K562 (cell line): ENCODE results near the gene XPR1. TPM values are rescaled to one million over a fixed set of nuclear protein-coding genes. Genes with fewer than 3 reads are reported as not detected.

Source experiments
- CLOCK ChIP-seq: fragments of 250-450 bp; sonication (Bioruptor Pico); IDR thresholded peaks from 2 replicates; pipeline ENCODE4 v1.4.0; 2020; ENCODE audit warnings: mild to moderate bottlenecking, moderate library complexity, borderline replicate concordance
- GTF3C2 ChIP-seq: IDR thresholded peaks from 3 replicates; pipeline ENCODE4 v1.6.1; 2011; ENCODE audit warnings: borderline replicate concordance, mild to moderate bottlenecking, moderate library complexity; ENCODE audit not compliant: insufficient read length; ENCODE audit errors: extremely low read depth
- NR4A1 ChIP-seq, 2 experiments: fragments of 250-450 bp in 1 of 2; fragments of 450-650 bp in 1 of 2; sonication (Bioruptor Pico) in 1 of 2; IDR thresholded peaks; 2 replicates each; pipeline versions ENCODE4 v1.4.0 to v1.6.1; 2016 to 2020; ENCODE audit warnings: mild to moderate bottlenecking in 2 of 2, missing compliant biosample characterization in 1 of 2, missing genetic modification characterization in 1 of 2, moderate library complexity in 1 of 2
- polyA plus RNA-seq, 8 experiments: library from polyadenylated mRNA; depleted of rRNA in 4 of 8; stranded (reverse) in 5 of 8; unstranded in 3 of 8; fragments of >200 nt; fragmentation: Nextera tagmentation in 2 of 8; fragmentation: Illumina TruSeq in 1 of 8; extraction: Ambion mirVana in 2 of 8; extraction: Trizol in 1 of 8; gene quantifications; 2 replicates each; pipeline versions ENCODE4 v1.2.1 to v1.2.3, GENCODE V29; 2011 to 2014; ENCODE audit warnings: inconsistent platforms in 1 of 8, missing spikeins in 1 of 8
- total RNA-seq, 7 experiments: library from RNA; depleted of rRNA in 6 of 7; stranded (reverse); fragments of >200 nt in 6 of 7; fragmentation: Illumina TruSeq in 2 of 7; extraction: Trizol in 2 of 7; gene quantifications; 2 replicates each; pipeline versions ENCODE4 v1.2.1 to v1.2.3, GENCODE V29; 2011 to 2021; ENCODE audit warnings: low replicate concordance in 1 of 7

The XPR1 gene
- total and polyA plus RNA-seq, 9 of the 15 experiments (the other 6 are each of a cell fraction or from before 2014, with no cell fraction given) = 3.0 to 66.2 (median 38.6) TPM

- 0 out of 2 replicates have a peak, but pooled peaks have one; percentile 14 for TF ChIP-seq CLOCK (CRISPR knock-in tag)
- no peak for TF ChIP-seq NR4A1 (CRISPR knock-in tag; IDR thresholded peaks at IDR 0.05)
- TF ChIP-seq NR4A1 (tag; IDR thresholded peaks at IDR 0.05) = peak; percentile 81; the same call in 1 of the 2 replicates
- peak; percentile 25 for TF ChIP-seq GTF3C2
These were observed 301.3 kb downstream of the XPR1 start (continued) for GRCh38 chr1:180933141-180933540.
